ENCODE results near the gene GABRA6. TPM values are rescaled to one million over a fixed set of nuclear protein-coding genes. Genes with fewer than 3 reads are reported as not detected.
"Not testable (repeated sequence)": the region's sequence is repeated elsewhere in the genome, so short reads cannot be mapped to it uniquely, and the experiment has no call there.

GABRA6 gene
- polyA plus RNA-seq: not detected
- long read RNA-seq, donor 1: 0 reads
- long read RNA-seq, donor 2: 0 reads
- long read RNA-seq, donor 3: 0 reads
- long read RNA-seq, donor 4: 0 reads
- long read RNA-seq, donor 5: 0 reads
- long read RNA-seq, donor 6: 0 reads
- long read RNA-seq, donor 7: 0 reads
- long read RNA-seq, donor 8: 0 reads
- long read RNA-seq, donor 9: 0 reads
- long read RNA-seq, donor 10: 0 reads

DNA sequence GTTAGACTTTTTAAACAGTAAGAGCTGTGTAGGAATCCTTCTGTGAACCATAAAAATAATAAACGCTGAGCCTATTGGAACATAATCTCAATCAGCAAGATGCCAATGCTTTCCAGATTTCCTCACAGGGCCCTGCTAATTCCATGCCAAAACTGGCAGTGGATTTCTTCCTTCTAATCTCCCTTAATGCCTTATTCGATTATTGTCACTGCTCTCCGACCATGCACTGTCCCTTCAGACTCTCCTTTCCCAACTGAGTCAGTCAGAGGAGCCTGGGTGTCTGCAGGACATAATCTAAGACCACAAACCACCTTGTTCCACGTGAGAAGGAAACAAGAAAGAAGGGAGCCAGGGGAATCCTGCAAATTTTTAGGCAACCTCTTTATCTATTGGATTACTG, at the start of gene GABRA6:
TSS of gene GABRA6 (plus strand) at position 261 of the 400 bp plus-strand sequence. CDS start 269 bp downstream, outside the sequence.
- no peaks in the 10 kb centered on the region for H3K4me1 ChIP-seq (ENCODE audit: control insufficient read depth in 3 of 3, insufficient read depth in 2 of 3, low read depth in 1 of 3, low read length in 2 of 3)
- no peaks in the 10 kb centered on the region for H3K36me3 ChIP-seq (ENCODE audit: control insufficient read depth in 3 of 3, insufficient read depth in 2 of 3, low read depth in 1 of 3, low read length in 3 of 3)
- peaks cover 0 to 3% (median 0%) of the 10 kb centered on the region in 3 donors for H3K27me3 ChIP-seq (ENCODE audit: control insufficient read depth in 3 of 3, insufficient read depth in 3 of 3, low read length in 3 of 3)
- WGBS, 3 donors: 42 to 62% (median 51%) methylated on average over 4 of the region's 4 CpGs
- no peak for FAIRE-seq
- no peak within 1 kb of the TSS for H3K4me3 ChIP-seq (ENCODE audit: low read depth in 1 of 3, low read length in 3 of 3)
- no peaks in the 10 kb centered on the region for H3K9me3 ChIP-seq (ENCODE audit: control insufficient read depth in 2 of 2, insufficient read depth in 1 of 2, low read depth in 1 of 2, low read length in 1 of 2)
- no peak within 1 kb of the TSS for H3K27ac ChIP-seq (ENCODE audit: low read depth in 1 of 3, low read length in 2 of 3)
- no peak for DNase-seq

DNA sequence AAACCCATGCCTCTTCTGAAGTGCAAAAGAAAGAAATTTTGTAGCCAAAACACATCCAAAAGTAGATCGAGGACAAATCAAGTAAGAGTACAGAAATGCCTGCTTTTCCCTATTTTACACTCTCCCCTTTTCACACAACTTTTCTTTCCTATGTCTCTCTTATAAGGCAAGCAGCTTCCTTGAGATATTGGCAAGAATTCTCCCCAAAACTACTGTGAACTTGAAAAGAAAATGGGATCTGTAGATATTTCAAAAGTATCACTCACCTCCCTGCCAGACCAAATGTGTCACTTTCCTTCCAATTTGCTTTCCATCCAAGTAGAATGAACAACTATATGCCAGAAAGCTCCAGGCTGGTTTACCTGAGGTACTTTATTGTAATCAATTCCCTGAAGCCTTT, 47.9 kb upstream of the GABRA6 start:
- H3K27me3 ChIP-seq (ENCODE audit: control insufficient read depth in 3 of 3, insufficient read depth in 3 of 3, low read length in 3 of 3): no peaks in the 10 kb centered on the region
- no peak overlapping the region for H3K4me3 ChIP-seq (ENCODE audit: low read depth in 1 of 3, low read length in 3 of 3)
- 76 to 86% (median 85%) methylated on average over 1 of the region's 1 CpG for WGBS, 3 donors
- FAIRE-seq (no peak), DNase-seq (no peak)
- H3K27ac ChIP-seq (ENCODE audit: low read depth in 1 of 3, low read length in 2 of 3): no peak overlapping the region
- no peaks in the 10 kb centered on the region for H3K36me3 ChIP-seq (ENCODE audit: control insufficient read depth in 3 of 3, insufficient read depth in 2 of 3, low read depth in 1 of 3, low read length in 3 of 3)
- H3K9me3 ChIP-seq (ENCODE audit: control insufficient read depth in 2 of 2, insufficient read depth in 1 of 2, low read depth in 1 of 2, low read length in 1 of 2): no peaks in the 10 kb centered on the region
- H3K4me1 ChIP-seq (ENCODE audit: control insufficient read depth in 3 of 3, insufficient read depth in 2 of 3, low read depth in 1 of 3, low read length in 2 of 3): no peaks in the 10 kb centered on the region

DNA sequence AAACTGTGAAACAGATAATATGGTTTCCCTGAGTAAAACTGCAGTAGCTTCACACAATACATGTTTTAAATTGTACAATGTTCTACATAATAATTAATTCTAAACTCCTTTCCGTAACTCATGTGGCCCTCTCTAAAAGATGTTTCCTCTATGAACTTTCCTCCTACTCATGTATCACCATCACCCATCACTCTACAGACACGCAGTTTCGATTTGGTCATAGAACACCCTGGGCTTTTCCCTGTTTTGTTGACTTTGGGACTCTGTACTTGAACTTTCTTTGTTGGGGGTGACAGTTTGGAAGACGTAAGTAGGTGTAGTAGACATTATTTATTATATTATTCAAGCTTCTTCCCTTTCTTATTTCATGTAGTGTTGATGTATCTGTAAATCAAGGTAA, 44.1 kb upstream of the GABRA6 start:
- WGBS, 3 donors: 77 to 86% (median 82%) methylated on average over 4 of the region's 4 CpGs
- H3K36me3 ChIP-seq (ENCODE audit: control insufficient read depth in 3 of 3, insufficient read depth in 2 of 3, low read depth in 1 of 3, low read length in 3 of 3): no peaks in the 10 kb centered on the region
- no peaks in the 10 kb centered on the region for H3K4me1 ChIP-seq (ENCODE audit: control insufficient read depth in 3 of 3, insufficient read depth in 2 of 3, low read depth in 1 of 3, low read length in 2 of 3)
- no peak overlapping the region for H3K27ac ChIP-seq (ENCODE audit: low read depth in 1 of 3, low read length in 2 of 3)
- no peak overlapping the region for H3K4me3 ChIP-seq (ENCODE audit: low read depth in 1 of 3, low read length in 3 of 3)
- no peak for FAIRE-seq
- H3K9me3 ChIP-seq (ENCODE audit: control insufficient read depth in 2 of 2, insufficient read depth in 1 of 2, low read depth in 1 of 2, low read length in 1 of 2): no peaks in the 10 kb centered on the region
- DNase-seq: no peak
- H3K27me3 ChIP-seq (ENCODE audit: control insufficient read depth in 3 of 3, insufficient read depth in 3 of 3, low read length in 3 of 3): no peaks in the 10 kb centered on the region

DNA sequence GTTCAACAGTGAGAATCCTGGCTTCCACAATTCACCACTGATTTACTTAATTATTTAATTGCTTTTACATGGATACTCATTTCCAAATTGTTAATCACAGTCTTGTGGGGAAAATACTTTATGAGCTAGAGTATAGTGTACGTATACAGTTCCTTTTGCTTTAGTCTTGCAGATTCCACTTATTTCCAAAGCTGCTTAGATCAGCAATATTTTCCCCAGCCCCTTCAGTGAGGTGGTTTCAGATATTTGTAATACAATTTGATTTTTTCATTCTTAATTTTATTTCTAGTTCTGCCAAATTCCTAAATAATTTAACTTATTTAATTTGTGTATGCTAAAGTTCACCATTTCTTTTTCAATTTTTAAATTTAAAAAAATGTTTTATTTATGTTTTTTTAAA, 40.3 kb upstream of the GABRA6 start:
- H3K27me3 ChIP-seq (ENCODE audit: control insufficient read depth in 3 of 3, insufficient read depth in 3 of 3, low read length in 3 of 3): no peaks in the 10 kb centered on the region
- H3K27ac ChIP-seq (ENCODE audit: low read depth in 1 of 3, low read length in 2 of 3): no peak overlapping the region
- H3K4me3 ChIP-seq (ENCODE audit: low read depth in 1 of 3, low read length in 3 of 3): no peak overlapping the region
- DNase-seq (no peak), FAIRE-seq (no peak)
- no peaks in the 10 kb centered on the region for H3K9me3 ChIP-seq (ENCODE audit: control insufficient read depth in 2 of 2, insufficient read depth in 1 of 2, low read depth in 1 of 2, low read length in 1 of 2)
- no peaks in the 10 kb centered on the region for H3K4me1 ChIP-seq (ENCODE audit: control insufficient read depth in 3 of 3, insufficient read depth in 2 of 3, low read depth in 1 of 3, low read length in 2 of 3)
- H3K36me3 ChIP-seq (ENCODE audit: control insufficient read depth in 3 of 3, insufficient read depth in 2 of 3, low read depth in 1 of 3, low read length in 3 of 3): no peaks in the 10 kb centered on the region
- 85 to 94% (median 90%) methylated on average over 1 of the region's 1 CpG for WGBS, 3 donors

DNA sequence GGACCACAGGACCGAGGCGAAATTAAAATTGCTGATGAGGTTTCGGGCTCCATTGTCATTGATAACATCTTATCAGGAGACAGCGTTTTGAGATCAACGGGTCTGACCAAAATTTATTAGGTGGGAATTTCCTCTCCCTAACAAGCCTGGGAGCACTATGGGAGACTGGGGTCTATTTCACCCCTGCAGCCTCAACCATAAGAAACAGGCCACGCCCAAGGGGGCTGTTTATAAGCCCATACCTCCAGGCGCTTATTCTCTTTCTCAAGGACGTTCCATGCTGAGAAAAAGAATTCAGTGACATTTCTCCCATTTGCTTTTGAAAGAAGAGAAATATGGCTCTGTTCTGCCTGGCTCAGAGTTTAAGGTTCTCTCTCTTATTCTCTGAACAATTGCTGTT, 33.6 kb upstream of the GABRA6 start:
- FAIRE-seq; H3K36me3 ChIP-seq (ENCODE audit: control insufficient read depth in 3 of 3, insufficient read depth in 2 of 3, low read depth in 1 of 3, low read length in 3 of 3); H3K27me3 ChIP-seq (ENCODE audit: control insufficient read depth in 3 of 3, insufficient read depth in 3 of 3, low read length in 3 of 3); H3K9me3 ChIP-seq (ENCODE audit: control insufficient read depth in 2 of 2, insufficient read depth in 1 of 2, low read depth in 1 of 2, low read length in 1 of 2); H3K4me3 ChIP-seq (ENCODE audit: low read depth in 1 of 3, low read length in 3 of 3); DNase-seq; H3K27ac ChIP-seq (ENCODE audit: low read depth in 1 of 3, low read length in 2 of 3); H3K4me1 ChIP-seq (ENCODE audit: control insufficient read depth in 3 of 3, insufficient read depth in 2 of 3, low read depth in 1 of 3, low read length in 2 of 3): not testable (repeated sequence)
- WGBS, 3 donors: 60 to 80% (median 76%) methylated on average over 8 of the region's 8 CpGs

DNA sequence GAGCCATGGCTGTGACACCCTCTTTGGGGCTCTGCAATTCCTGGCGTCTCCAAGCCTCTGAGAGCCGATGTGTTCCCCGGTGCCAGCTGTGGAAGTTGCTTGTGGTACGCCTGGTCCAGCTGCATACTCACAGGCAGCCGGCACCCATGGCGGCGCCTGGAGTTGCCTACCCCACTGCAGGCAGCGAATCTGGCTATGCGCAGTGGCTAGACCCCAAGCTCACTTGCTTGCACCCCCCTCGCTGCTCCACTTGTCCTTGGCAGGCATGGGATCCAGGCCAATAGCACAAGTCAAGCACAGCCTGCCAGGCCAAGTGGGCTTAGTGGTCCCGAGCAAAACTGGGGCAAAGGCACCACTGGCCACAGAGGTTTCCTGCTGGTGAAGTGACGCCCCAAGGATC, 24.7 kb upstream of the GABRA6 start:
- no peak overlapping the region for H3K27ac ChIP-seq (ENCODE audit: low read depth in 1 of 3, low read length in 2 of 3)
- no peak for DNase-seq
- FAIRE-seq: no peak
- H3K4me1 ChIP-seq (ENCODE audit: control insufficient read depth in 3 of 3, insufficient read depth in 2 of 3, low read depth in 1 of 3, low read length in 2 of 3): no peaks in the 10 kb centered on the region
- 86 to 93% (median 88%) methylated on average over 12 of the region's 12 CpGs for WGBS, 3 donors
- no peaks in the 10 kb centered on the region for H3K36me3 ChIP-seq (ENCODE audit: control insufficient read depth in 3 of 3, insufficient read depth in 2 of 3, low read depth in 1 of 3, low read length in 3 of 3)
- H3K9me3 ChIP-seq (ENCODE audit: control insufficient read depth in 2 of 2, insufficient read depth in 1 of 2, low read depth in 1 of 2, low read length in 1 of 2): no peaks in the 10 kb centered on the region
- no peak overlapping the region for H3K4me3 ChIP-seq (ENCODE audit: low read depth in 1 of 3, low read length in 3 of 3)
- no peaks in the 10 kb centered on the region for H3K27me3 ChIP-seq (ENCODE audit: control insufficient read depth in 3 of 3, insufficient read depth in 3 of 3, low read length in 3 of 3)

DNA sequence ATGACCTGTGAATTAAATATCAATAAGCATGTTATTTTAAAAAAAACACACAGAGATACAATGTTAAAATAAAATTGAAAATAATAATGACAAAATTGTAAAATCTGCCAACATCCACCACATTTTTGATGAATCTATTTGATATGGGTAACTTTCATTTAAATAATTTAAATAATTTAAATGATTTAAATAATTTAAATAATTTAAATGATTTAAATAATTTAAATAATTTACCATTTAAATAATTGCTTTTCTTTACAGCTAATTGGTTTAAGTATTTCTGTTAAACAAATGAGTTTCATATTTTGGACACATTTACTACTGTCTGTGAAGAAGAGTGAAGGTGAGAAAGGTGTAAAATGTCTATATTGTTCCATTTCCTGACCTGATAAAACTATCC, 22.1 kb upstream of the GABRA6 start:
- FAIRE-seq: peak; percentile 96
- Histone ChIP-seq H3K36me3 (ENCODE audit: control insufficient read depth in 3 of 3, insufficient read depth in 2 of 3, low read depth in 1 of 3, low read length in 3 of 3) (no peaks in the 10 kb centered on the region), H3K27ac (ENCODE audit: low read depth in 1 of 3, low read length in 2 of 3) (no peak overlapping the region), H3K27me3 (ENCODE audit: control insufficient read depth in 3 of 3, insufficient read depth in 3 of 3, low read length in 3 of 3) (no peaks in the 10 kb centered on the region), H3K4me3 (ENCODE audit: low read depth in 1 of 3, low read length in 3 of 3) (no peak overlapping the region), H3K9me3 (ENCODE audit: control insufficient read depth in 2 of 2, insufficient read depth in 1 of 2, low read depth in 1 of 2, low read length in 1 of 2) (no peaks in the 10 kb centered on the region), H3K4me1 (ENCODE audit: control insufficient read depth in 3 of 3, insufficient read depth in 2 of 3, low read depth in 1 of 3, low read length in 2 of 3) (no peaks in the 10 kb centered on the region)
- DNase-seq: no peak

DNA sequence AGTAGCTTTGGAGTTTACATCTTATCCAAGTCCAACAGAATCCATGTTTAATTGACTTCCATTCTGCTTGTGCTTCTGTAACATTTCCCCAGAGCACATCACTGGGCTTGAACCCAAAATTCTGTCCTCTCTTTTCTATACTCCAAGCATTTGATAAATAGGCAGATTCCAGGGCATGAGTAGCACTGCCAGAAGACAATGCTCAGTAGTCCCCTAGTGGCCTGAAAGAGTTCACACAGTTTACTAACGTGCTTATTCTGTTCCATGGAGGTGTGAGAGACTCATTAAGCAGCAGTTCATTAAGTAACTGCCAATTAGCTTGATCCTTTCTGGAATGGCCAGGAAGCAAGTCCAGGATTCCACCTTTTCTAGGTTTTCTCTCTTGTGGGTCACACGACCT, 9.4 kb upstream of the GABRA6 start:
- H3K4me3 ChIP-seq (ENCODE audit: low read depth in 1 of 3, low read length in 3 of 3): no peak overlapping the region
- H3K9me3 ChIP-seq (ENCODE audit: control insufficient read depth in 2 of 2, insufficient read depth in 1 of 2, low read depth in 1 of 2, low read length in 1 of 2): no peaks in the 10 kb centered on the region
- FAIRE-seq: no peak
- WGBS, 3 donors: 11 to 16% (median 13%) methylated on average over 2 of the region's 2 CpGs
- peak; percentile 28 to 32 for DNase-seq
- no peaks in the 10 kb centered on the region for H3K27me3 ChIP-seq (ENCODE audit: control insufficient read depth in 3 of 3, insufficient read depth in 3 of 3, low read length in 3 of 3)
- no peaks in the 10 kb centered on the region for H3K4me1 ChIP-seq (ENCODE audit: control insufficient read depth in 3 of 3, insufficient read depth in 2 of 3, low read depth in 1 of 3, low read length in 2 of 3)
- H3K27ac ChIP-seq (ENCODE audit: low read depth in 1 of 3, low read length in 2 of 3): no peak overlapping the region
- H3K36me3 ChIP-seq (ENCODE audit: control insufficient read depth in 3 of 3, insufficient read depth in 2 of 3, low read depth in 1 of 3, low read length in 3 of 3): no peaks in the 10 kb centered on the region

DNA sequence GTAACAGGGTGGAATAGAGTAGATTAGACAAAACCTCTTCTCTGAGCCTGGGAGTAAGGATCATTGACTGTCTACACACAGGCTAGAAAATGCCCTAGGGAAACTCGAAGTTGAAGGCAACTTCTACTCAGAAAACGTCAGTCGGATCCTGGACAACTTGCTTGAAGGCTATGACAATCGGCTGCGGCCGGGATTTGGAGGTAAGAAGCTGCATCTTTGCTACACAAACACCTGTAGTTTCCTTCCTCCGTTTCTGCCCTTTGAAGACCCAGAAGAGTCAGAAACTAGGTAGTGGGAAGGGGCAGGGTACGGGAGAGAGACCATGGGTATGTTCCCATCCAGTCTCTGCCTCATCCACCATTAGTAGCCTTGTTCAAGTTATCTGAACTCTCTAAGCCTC, 628 bp downstream of the GABRA6 start:
- H3K4me1 ChIP-seq (ENCODE audit: control insufficient read depth in 3 of 3, insufficient read depth in 2 of 3, low read depth in 1 of 3, low read length in 2 of 3): no peaks in the 10 kb centered on the region
- no peaks in the 10 kb centered on the region for H3K36me3 ChIP-seq (ENCODE audit: control insufficient read depth in 3 of 3, insufficient read depth in 2 of 3, low read depth in 1 of 3, low read length in 3 of 3)
- FAIRE-seq (no peak), DNase-seq (no peak)
- 73 to 79% (median 75%) methylated on average over 8 of the region's 8 CpGs for WGBS, 3 donors
- peaks cover 0 to 3% (median 0%) of the 10 kb centered on the region in 3 donors for H3K27me3 ChIP-seq (ENCODE audit: control insufficient read depth in 3 of 3, insufficient read depth in 3 of 3, low read length in 3 of 3)
- no peaks in the 10 kb centered on the region for H3K9me3 ChIP-seq (ENCODE audit: control insufficient read depth in 2 of 2, insufficient read depth in 1 of 2, low read depth in 1 of 2, low read length in 1 of 2)
- no peak overlapping the region for H3K4me3 ChIP-seq (ENCODE audit: low read depth in 1 of 3, low read length in 3 of 3)
- H3K27ac ChIP-seq (ENCODE audit: low read depth in 1 of 3, low read length in 2 of 3): no peak overlapping the region

Measured in small intestine (tissue), 16 donors.